ENCODE measurements around the gene DDX19B.

The DDX19B gene

DNA sequence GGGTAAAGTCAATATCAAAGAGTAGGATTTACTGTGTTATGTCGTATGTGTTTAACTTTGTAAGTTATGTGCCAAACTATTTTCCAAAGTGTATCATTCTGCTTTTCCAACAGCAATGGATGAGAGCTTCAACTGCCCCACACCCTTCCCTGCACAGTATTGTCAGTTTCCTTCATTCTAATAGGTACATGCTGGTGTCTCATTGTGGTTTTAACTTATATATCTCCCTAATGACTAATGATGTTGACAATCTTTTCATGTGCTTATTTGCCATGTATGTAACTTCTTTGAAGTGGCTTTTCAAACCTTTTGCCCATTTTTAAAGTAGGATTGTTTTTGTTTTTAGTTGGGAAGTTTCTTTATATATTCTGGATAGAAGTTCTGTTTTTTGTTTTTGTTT, 3.8 kb downstream of the DDX19B start:
- Histone ChIP-seq H3K27ac (ENCODE audit: extremely low read depth, low read depth, low read length) (no peak overlapping the region), H3K9me3 (ENCODE audit: control insufficient read depth, insufficient read depth, low read depth, low read length) (no peaks in the 10 kb centered on the region), H3K4me3 (ENCODE audit: low read depth, low read length) (no peak overlapping the region), H3K36me3 (ENCODE audit: control insufficient read depth in 2 of 2, insufficient read depth in 1 of 2, low read length in 2 of 2) (peaks cover 0 to 3% of the 10 kb centered on the region in 2 experiments; a peak in 2 of 3 replicates), H3K4me1 (ENCODE audit: control insufficient read depth, insufficient read depth, low read length) (no peaks in the 10 kb centered on the region; the same call in 1 of the 2 replicates)
- TF ChIP-seq ZNF174 (tag by site-specific recombination; IDR thresholded peaks at IDR 0.05): no peak
- ChIA-PET CTCF (no interaction called here), POLR2A (interaction anchor here (1.5 kb wide), 1 partner anchor 14 kb away, joined by 5 read pairs; no protein-coding TSS in a partner anchor)

DNA sequence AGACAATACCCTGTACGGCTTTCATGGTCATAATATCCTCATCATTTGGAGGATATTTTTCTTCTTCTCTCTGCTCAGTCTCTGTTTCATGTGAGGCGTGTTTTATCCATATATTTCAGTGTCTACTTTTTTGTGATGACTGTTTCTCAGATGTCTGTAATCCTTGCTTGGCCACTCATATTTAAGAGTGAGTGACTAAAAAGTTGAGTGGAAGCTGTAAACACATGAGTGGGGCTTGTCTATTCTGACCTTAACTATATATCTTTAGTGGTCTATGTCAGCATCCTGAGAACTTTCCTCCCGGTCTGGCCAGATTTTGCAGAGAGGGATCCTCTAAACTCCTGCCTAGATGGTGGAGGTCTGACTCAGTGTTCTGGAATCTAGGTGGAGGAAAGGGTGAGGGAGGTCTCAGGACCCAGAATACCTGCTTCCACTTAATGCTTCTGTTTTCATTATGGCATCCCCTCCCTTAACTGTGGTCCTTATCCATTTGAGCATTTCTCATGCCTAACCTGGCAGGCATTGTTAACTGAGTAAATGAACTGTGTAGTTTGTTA, 6.0 kb downstream of the DDX19B start:
- ChIA-PET CTCF (no interaction called here), POLR2A (interaction anchor here (1.0 kb wide), 1 partner anchor 13 kb away, joined by 4 read pairs; no protein-coding TSS in a partner anchor)
- Histone ChIP-seq H3K36me3 (ENCODE audit: control insufficient read depth in 2 of 2, insufficient read depth in 1 of 2, low read length in 2 of 2) (peaks cover 0 to 3% of the 10 kb centered on the region in 2 experiments; a peak in 2 of 3 replicates), H3K9me3 (ENCODE audit: control insufficient read depth, insufficient read depth, low read depth, low read length) (no peaks in the 10 kb centered on the region), H3K4me1 (ENCODE audit: control insufficient read depth, insufficient read depth, low read length) (no peaks in the 10 kb centered on the region; the same call in 1 of the 2 replicates), H3K27ac (ENCODE audit: extremely low read depth, low read depth, low read length) (no peak overlapping the region), H3K4me3 (ENCODE audit: low read depth, low read length) (no peak overlapping the region)
- TF ChIP-seq, protein P1, sequence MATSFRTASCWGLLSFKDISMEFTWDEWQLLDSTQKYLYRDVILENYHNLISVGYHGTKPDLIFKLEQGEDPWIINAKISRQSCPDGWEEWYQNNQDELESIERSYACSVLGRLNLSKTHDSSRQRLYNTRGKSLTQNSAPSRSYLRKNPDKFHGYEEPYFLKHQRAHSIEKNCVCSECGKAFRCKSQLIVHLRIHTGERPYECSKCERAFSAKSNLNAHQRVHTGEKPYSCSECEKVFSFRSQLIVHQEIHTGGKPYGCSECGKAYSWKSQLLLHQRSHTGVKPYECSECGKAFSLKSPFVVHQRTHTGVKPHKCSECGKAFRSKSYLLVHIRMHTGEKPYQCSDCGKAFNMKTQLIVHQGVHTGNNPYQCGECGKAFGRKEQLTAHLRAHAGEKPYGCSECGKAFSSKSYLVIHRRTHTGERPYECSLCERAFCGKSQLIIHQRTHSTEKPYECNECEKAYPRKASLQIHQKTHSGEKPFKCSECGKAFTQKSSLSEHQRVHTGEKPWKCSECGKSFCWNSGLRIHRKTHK (tag by site-specific recombination; IDR thresholded peaks at IDR 0.05): no peak
- TF ChIP-seq ZNF366 (tag by site-specific recombination; conservative IDR thresholded peaks at IDR 0.05): no peak
- TF ChIP-seq ZNF560 (tag by site-specific recombination; IDR thresholded peaks at IDR 0.05; ENCODE audit: borderline replicate concordance): no peak
- no peak for TF ChIP-seq ZNF155 (tag by site-specific recombination; IDR thresholded peaks at IDR 0.05)
- no peak for TF ChIP-seq ZNF776 (tag by site-specific recombination; IDR thresholded peaks at IDR 0.05; ENCODE audit: borderline replicate concordance)
- no peak for TF ChIP-seq ZNF501 (tag by site-specific recombination; IDR thresholded peaks at IDR 0.05)
- TF ChIP-seq ZNF146 (tag by site-specific recombination; IDR thresholded peaks at IDR 0.05): no peak
- no peak for TF ChIP-seq GLIS2 (tag by site-specific recombination; IDR thresholded peaks at IDR 0.05)
- no peak for TF ChIP-seq KLF16 (tag by site-specific recombination; IDR thresholded peaks at IDR 0.05)
- no peak for TF ChIP-seq ZNF585B (tag by site-specific recombination; IDR thresholded peaks at IDR 0.05)
- TF ChIP-seq, protein P2, sequence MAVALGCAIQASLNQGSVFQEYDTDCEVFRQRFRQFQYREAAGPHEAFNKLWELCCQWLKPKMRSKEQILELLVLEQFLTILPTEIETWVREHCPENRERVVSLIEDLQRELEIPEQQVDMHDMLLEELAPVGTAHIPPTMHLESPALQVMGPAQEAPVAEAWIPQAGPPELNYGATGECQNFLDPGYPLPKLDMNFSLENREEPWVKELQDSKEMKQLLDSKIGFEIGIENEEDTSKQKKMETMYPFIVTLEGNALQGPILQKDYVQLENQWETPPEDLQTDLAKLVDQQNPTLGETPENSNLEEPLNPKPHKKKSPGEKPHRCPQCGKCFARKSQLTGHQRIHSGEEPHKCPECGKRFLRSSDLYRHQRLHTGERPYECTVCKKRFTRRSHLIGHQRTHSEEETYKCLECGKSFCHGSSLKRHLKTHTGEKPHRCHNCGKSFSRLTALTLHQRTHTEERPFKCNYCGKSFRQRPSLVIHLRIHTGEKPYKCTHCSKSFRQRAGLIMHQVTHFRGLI (tag by site-specific recombination; IDR thresholded peaks at IDR 0.05): no peak
- TF ChIP-seq ZFP37 (tag by site-specific recombination; IDR thresholded peaks at IDR 0.05): no peak
- TF ChIP-seq MYNN (tag by site-specific recombination; IDR thresholded peaks at IDR 0.05; ENCODE audit: borderline replicate concordance): no peak
- no peak for TF ChIP-seq ZNF830 (tag by site-specific recombination; IDR thresholded peaks at IDR 0.05; ENCODE audit: low read depth)
- no peak for TF ChIP-seq ZNF423 (tag by site-specific recombination; IDR thresholded peaks at IDR 0.05)
- TF ChIP-seq ZFP69B (tag by site-specific recombination; IDR thresholded peaks at IDR 0.05): no peak
- no peak for TF ChIP-seq ZNF473 (tag by site-specific recombination; IDR thresholded peaks at IDR 0.05)

DNA sequence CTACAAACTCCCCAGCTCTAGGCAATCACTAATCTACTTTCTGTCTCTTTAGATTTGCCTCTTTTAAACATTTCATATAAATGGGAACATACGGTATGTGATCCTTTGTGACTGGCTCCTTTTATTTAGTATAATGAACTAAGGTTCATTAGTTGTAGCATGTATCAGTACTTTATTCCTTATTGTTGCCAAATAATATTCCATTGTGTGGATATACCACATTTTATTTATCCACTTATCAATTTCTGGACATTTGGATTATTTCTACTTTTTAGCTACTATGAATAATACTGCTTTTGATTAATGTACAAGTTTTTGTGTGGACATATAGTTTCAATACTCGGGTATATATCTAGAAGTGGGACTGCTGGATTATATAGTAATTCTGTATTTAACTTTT, 7.9 kb downstream of the DDX19B start:
- ChIA-PET POLR2A (no interaction called here), CTCF (no interaction called here)
- no peak overlapping the region for H3K27ac ChIP-seq (ENCODE audit: extremely low read depth, low read depth, low read length)
- TF ChIP-seq ZNF121 (tag by site-specific recombination; IDR thresholded peaks at IDR 0.05) (no peak), ZNF416 (tag by site-specific recombination; IDR thresholded peaks at IDR 0.05) (no peak), ZNF335 (tag by site-specific recombination; conservative IDR thresholded peaks at IDR 0.05) (no peak), ZNF175 (tag by site-specific recombination; IDR thresholded peaks at IDR 0.05) (no peak), ZNF600 (tag by site-specific recombination; IDR thresholded peaks at IDR 0.05) (no peak), ZNF132 (tag by site-specific recombination; IDR thresholded peaks at IDR 0.05; ENCODE audit: borderline replicate concordance) (no peak), SCRT2 (tag by site-specific recombination; IDR thresholded peaks at IDR 0.05) (no peak), ZNF747 (tag by site-specific recombination; IDR thresholded peaks at IDR 0.05) (no peak), ZNF544 (tag by site-specific recombination; IDR thresholded peaks at IDR 0.05) (no peak), ZNF610 (tag by site-specific recombination; IDR thresholded peaks at IDR 0.05; ENCODE audit: borderline replicate concordance) (no peak), ZFP3 (tag by site-specific recombination; IDR thresholded peaks at IDR 0.05; ENCODE audit: low read depth) (no peak)
- TF ChIP-seq, protein P3, sequence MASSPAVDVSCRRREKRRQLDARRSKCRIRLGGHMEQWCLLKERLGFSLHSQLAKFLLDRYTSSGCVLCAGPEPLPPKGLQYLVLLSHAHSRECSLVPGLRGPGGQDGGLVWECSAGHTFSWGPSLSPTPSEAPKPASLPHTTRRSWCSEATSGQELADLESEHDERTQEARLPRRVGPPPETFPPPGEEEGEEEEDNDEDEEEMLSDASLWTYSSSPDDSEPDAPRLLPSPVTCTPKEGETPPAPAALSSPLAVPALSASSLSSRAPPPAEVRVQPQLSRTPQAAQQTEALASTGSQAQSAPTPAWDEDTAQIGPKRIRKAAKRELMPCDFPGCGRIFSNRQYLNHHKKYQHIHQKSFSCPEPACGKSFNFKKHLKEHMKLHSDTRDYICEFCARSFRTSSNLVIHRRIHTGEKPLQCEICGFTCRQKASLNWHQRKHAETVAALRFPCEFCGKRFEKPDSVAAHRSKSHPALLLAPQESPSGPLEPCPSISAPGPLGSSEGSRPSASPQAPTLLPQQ (tag by site-specific recombination; IDR thresholded peaks at IDR 0.05): no peak

More for the DNA sequence above, 7.9 kb downstream of the DDX19B start:
- H3K36me3 ChIP-seq (ENCODE audit: control insufficient read depth in 2 of 2, insufficient read depth in 1 of 2, low read length in 2 of 2): no peaks in the 10 kb centered on the region; a peak in 1 of 3 replicates
- no peaks in the 10 kb centered on the region; the same call in 1 of the 2 replicates for H3K4me1 ChIP-seq (ENCODE audit: control insufficient read depth, insufficient read depth, low read length)
- no peaks in the 10 kb centered on the region for H3K9me3 ChIP-seq (ENCODE audit: control insufficient read depth, insufficient read depth, low read depth, low read length)
- H3K4me3 ChIP-seq (ENCODE audit: low read depth, low read length): no peak overlapping the region

Measured in HEK293 (cell line).